C4-2B (cell line): ENCODE measurements around the gene AGAP1.

ENCODE experiments used
- CTCF ChIP-seq: fragments of 450-650 bp; conservative IDR thresholded peaks from 2 replicates; pipeline ENCODE4 v1.5.1; 2017; ENCODE audit warnings: mild to moderate bottlenecking
- ZFX ChIP-seq: fragments of 450-650 bp; IDR thresholded peaks from 2 replicates; pipeline ENCODE4 v1.6.1; 2017

- TF ChIP-seq CTCF = no peak
- TF ChIP-seq ZFX = no peak
These were observed 340.3 kb downstream of the AGAP1 start for GRCh38 chr2:235833971-235834620.
